Mesenchymal stem cell (in vitro differentiated cells and primary cell): Measurements from ENCODE around the gene CFAP97D1.

Experiments used
- DNase-seq: peaks from one replicate; pipeline ENCODE4 v3.0.0-alpha.2; 2013
- H2AFZ ChIP-seq: one replicate; pipeline ENCODE4 v1.6.1; 2013; ENCODE audit warnings: low read depth, mild to moderate bottlenecking, control low read depth, inconsistent platforms, low read length, moderate library complexity
- H2AK5ac ChIP-seq: 2 replicates; pipeline ENCODE4 v1.6.1; 2013; ENCODE audit warnings: low read length, moderate library complexity, mild to moderate bottlenecking, inconsistent platforms; ENCODE audit not compliant: severe bottlenecking
- H2BK120ac ChIP-seq: one replicate; pipeline ENCODE4 v1.6.1; 2013; ENCODE audit warnings: low read depth, mild to moderate bottlenecking, inconsistent platforms, low read length, moderate library complexity
- H2BK12ac ChIP-seq, 2 experiments: one replicate each; pipeline ENCODE4 v1.6.1; 2013; ENCODE audit warnings: inconsistent platforms in 2 of 2, low read length in 2 of 2, mild to moderate bottlenecking in 2 of 2, moderate library complexity in 2 of 2, control low read depth in 1 of 2
- H2BK15ac ChIP-seq: one replicate; pipeline ENCODE4 v1.6.1; 2013; ENCODE audit warnings: mild to moderate bottlenecking, low read depth, inconsistent platforms; ENCODE audit not compliant: poor library complexity, severe bottlenecking
- H2BK5ac ChIP-seq: 2 replicates; pipeline ENCODE4 v1.6.1; 2013; ENCODE audit warnings: low read depth, mild to moderate bottlenecking, low read length, control low read depth, inconsistent platforms; ENCODE audit not compliant: poor library complexity, severe bottlenecking
- H3K14ac ChIP-seq, 2 experiments: one replicate each; pipeline ENCODE4 v1.6.1; 2013; ENCODE audit warnings: inconsistent platforms in 2 of 2, low read length in 2 of 2, control low read depth in 1 of 2, mild to moderate bottlenecking in 1 of 2, moderate library complexity in 1 of 2
- H3K18ac ChIP-seq, 2 experiments: one replicate each; pipeline ENCODE4 v1.6.1; 2013; ENCODE audit warnings: inconsistent platforms in 2 of 2, low read length in 2 of 2, control low read depth in 1 of 2, low read depth in 1 of 2, mild to moderate bottlenecking in 1 of 2
- H3K23ac ChIP-seq, 2 experiments: one replicate each; pipeline ENCODE4 v1.6.1; 2013; ENCODE audit warnings: inconsistent platforms in 2 of 2, low read length in 2 of 2, mild to moderate bottlenecking in 2 of 2, moderate library complexity in 2 of 2, control low read depth in 1 of 2
- H3K27ac ChIP-seq: 2 replicates; pipeline ENCODE4 v1.5.1; 2013; ENCODE audit warnings: mild to moderate bottlenecking, moderate library complexity, low read length, control low read depth, inconsistent platforms; ENCODE audit not compliant: poor library complexity, severe bottlenecking
- H3K27me3 ChIP-seq, 2 experiments: 2 replicates each; pipeline versions ENCODE4 v1.6.1 to v1.7.0; 2013; ENCODE audit warnings: low read length in 2 of 2, mild to moderate bottlenecking in 2 of 2, moderate library complexity in 2 of 2, control low read depth in 1 of 2, inconsistent platforms in 1 of 2; ENCODE audit not compliant: control insufficient read depth in 1 of 2, insufficient read depth in 1 of 2
- H3K36me3 ChIP-seq, 2 experiments: 2 replicates each; pipeline versions ENCODE4 v1.6.1 to v1.7.0; 2013; ENCODE audit warnings: low read length in 2 of 2, control low read depth in 1 of 2, inconsistent platforms in 1 of 2, low read depth in 1 of 2, mild to moderate bottlenecking in 1 of 2; ENCODE audit not compliant: insufficient read depth in 2 of 2, control insufficient read depth in 1 of 2
- H3K4ac ChIP-seq, 2 experiments: one replicate each; pipeline ENCODE4 v1.6.1; 2013; ENCODE audit warnings: inconsistent platforms in 2 of 2, low read length in 2 of 2, mild to moderate bottlenecking in 2 of 2, moderate library complexity in 2 of 2, control low read depth in 1 of 2, low read depth in 1 of 2
- H3K4me1 ChIP-seq: 2 replicates; pipeline ENCODE4 v1.6.1; 2013; ENCODE audit warnings: low read depth, low read length, control low read depth; ENCODE audit not compliant: control insufficient read depth, insufficient read depth
- H3K4me2 ChIP-seq: 2 replicates; pipeline ENCODE4 v1.6.1; 2013; ENCODE audit warnings: low read length, mild to moderate bottlenecking, inconsistent platforms; ENCODE audit not compliant: poor library complexity, severe bottlenecking
- H3K4me3 ChIP-seq, 2 experiments: 2 replicates each; pipeline versions ENCODE4 v1.5.1 to v1.7.0; 2013; ENCODE audit warnings: low read length in 2 of 2, mild to moderate bottlenecking in 2 of 2, control low read depth in 1 of 2, low read depth in 1 of 2; ENCODE audit not compliant: insufficient read depth in 1 of 2
- H3K79me1 ChIP-seq: replicated peaks from 2 replicates; pipeline ENCODE4 v1.6.1; 2013; ENCODE audit warnings: mild to moderate bottlenecking, control low read depth, low read length, inconsistent platforms; ENCODE audit not compliant: poor library complexity, severe bottlenecking
- H3K9ac ChIP-seq: 2 replicates; pipeline ENCODE4 v1.7.0; 2013; ENCODE audit warnings: mild to moderate bottlenecking, low read length, moderate library complexity
- H3K9me3 ChIP-seq: 2 replicates; pipeline ENCODE4 v1.7.0; 2013; ENCODE audit warnings: mild to moderate bottlenecking, low read length; ENCODE audit not compliant: control insufficient read depth
- H4K8ac ChIP-seq: one replicate; pipeline ENCODE4 v1.6.1; 2013; ENCODE audit warnings: inconsistent platforms, mild to moderate bottlenecking, low read length, moderate library complexity
- H4K91ac ChIP-seq: one replicate; pipeline ENCODE4 v1.6.1; 2013; ENCODE audit warnings: mild to moderate bottlenecking, low read length, inconsistent platforms
- WGBS: methylation state at CpG from one replicate; pipeline ENCODE4 v1.1.7; 2013; ENCODE audit warnings: mixed read lengths; 5-methylcytosine and 5-hydroxymethylcytosine counted together

CFAP97D1 gene

GRCh38 chr17:43767053-43767712, 13.1 kb upstream of the CFAP97D1 start:
- Histone ChIP-seq H2AK5ac (no peak overlapping the region), H3K23ac (no peak overlapping the region), H2BK12ac (no peak overlapping the region), H2BK120ac (no peak overlapping the region), H3K9me3 (no peaks in the 10 kb centered on the region), H4K8ac (peak overlapping the region; percentile 7), H3K9ac (no peak overlapping the region), H3K27me3 (no peaks in the 10 kb centered on the region), H3K14ac (no peak overlapping the region), H3K36me3 (peaks cover 38 to 52% of the 10 kb centered on the region in 2 experiments), H2AFZ (no peak overlapping the region), H3K4me2 (no peak overlapping the region), H2BK15ac (no peak overlapping the region), H3K18ac (no peak overlapping the region), H4K91ac (no peak overlapping the region), H3K4me1 (peaks cover 1% of the 10 kb centered on the region), H3K4me3 (no peak overlapping the region), H3K79me1 (peaks cover 5% of the 10 kb centered on the region), H3K27ac (no peak overlapping the region), H2BK5ac (no peak overlapping the region), H3K4ac (no peak overlapping the region)
- 88% methylated on average over 6 of the region's 6 CpGs for WGBS
- DNase-seq: no peak

GRCh38 chr17:43767713-43768059, 12.5 kb upstream of the CFAP97D1 start:
- no peak overlapping the region for H3K23ac ChIP-seq
- H3K9me3 ChIP-seq: no peaks in the 10 kb centered on the region
- 95% methylated on average over 1 of the region's 5 CpGs for WGBS
- no peak overlapping the region for H3K18ac ChIP-seq
- H2AFZ ChIP-seq: no peak overlapping the region
- peaks cover 3% of the 10 kb centered on the region for H3K4me1 ChIP-seq
- no peak overlapping the region for H3K9ac ChIP-seq
- no peak overlapping the region for H2BK12ac ChIP-seq
- H2BK15ac ChIP-seq: no peak overlapping the region
- H3K14ac ChIP-seq: no peak overlapping the region
- no peak overlapping the region for H3K4me3 ChIP-seq
- DNase-seq: no peak
- H3K27ac ChIP-seq: no peak overlapping the region
- no peak overlapping the region for H4K8ac ChIP-seq
- peaks cover 10% of the 10 kb centered on the region for H3K79me1 ChIP-seq
- H3K4ac ChIP-seq: no peak overlapping the region
- no peaks in the 10 kb centered on the region for H3K27me3 ChIP-seq
- H3K4me2 ChIP-seq: no peak overlapping the region
- no peak overlapping the region for H2AK5ac ChIP-seq
- peaks cover 43 to 57% of the 10 kb centered on the region in 2 experiments for H3K36me3 ChIP-seq
- H2BK5ac ChIP-seq: no peak overlapping the region
- no peak overlapping the region for H2BK120ac ChIP-seq
- H4K91ac ChIP-seq: no peak overlapping the region

DNA sequence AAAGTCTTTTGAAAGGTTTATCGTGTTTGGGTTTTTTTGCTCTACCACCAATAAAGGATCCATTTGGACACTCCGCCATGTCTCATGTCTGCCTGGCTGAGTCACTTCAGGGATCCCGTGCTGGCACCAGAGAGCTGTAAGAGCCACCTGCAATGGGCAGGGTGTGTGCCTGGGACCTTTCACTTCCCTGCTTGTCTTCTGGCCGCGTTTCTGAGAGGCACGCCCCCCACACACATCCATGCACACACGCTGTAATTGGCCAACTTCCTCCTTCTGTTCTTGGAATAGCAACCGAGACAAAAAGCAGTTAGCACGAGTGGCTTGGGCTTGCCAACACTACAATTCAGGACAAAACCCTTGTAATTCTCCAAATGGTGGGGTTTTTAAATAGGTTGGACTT, 11.9 kb upstream of the CFAP97D1 start:
- no peaks in the 10 kb centered on the region for H3K9me3 ChIP-seq
- no peak overlapping the region for H2BK12ac ChIP-seq
- no peaks in the 10 kb centered on the region for H3K27me3 ChIP-seq
- H3K4me2 ChIP-seq: no peak overlapping the region
- no peak overlapping the region for H4K8ac ChIP-seq
- no peak overlapping the region for H2BK120ac ChIP-seq
- H3K9ac ChIP-seq: no peak overlapping the region
- 99% methylated on average over 9 of the region's 9 CpGs for WGBS
- H3K18ac ChIP-seq: no peak overlapping the region
- no peak overlapping the region for H2BK15ac ChIP-seq
- H3K23ac ChIP-seq: no peak overlapping the region
- H2AK5ac ChIP-seq: no peak overlapping the region
- peaks cover 17% of the 10 kb centered on the region for H3K79me1 ChIP-seq
- no peak for DNase-seq
- H2AFZ ChIP-seq: no peak overlapping the region
- no peak overlapping the region for H4K91ac ChIP-seq
- H3K4ac ChIP-seq: no peak overlapping the region
- peaks cover 50 to 64% of the 10 kb centered on the region in 2 experiments for H3K36me3 ChIP-seq
- H3K27ac ChIP-seq: no peak overlapping the region
- H2BK5ac ChIP-seq: no peak overlapping the region
- no peak overlapping the region for H3K14ac ChIP-seq
- H3K4me1 ChIP-seq: peaks cover 3% of the 10 kb centered on the region
- H3K4me3 ChIP-seq: no peak overlapping the region

GRCh38 chr17:43768943-43769342, 11.3 kb upstream of the CFAP97D1 start:
- H3K9ac ChIP-seq: no peak overlapping the region
- no peak overlapping the region for H3K18ac ChIP-seq
- peaks cover 3% of the 10 kb centered on the region for H3K4me1 ChIP-seq
- no peak overlapping the region for H2BK12ac ChIP-seq
- no peak overlapping the region for H2BK15ac ChIP-seq
- no peak overlapping the region for H3K4me2 ChIP-seq
- WGBS: 95% methylated on average over 7 of the region's 7 CpGs
- H3K9me3 ChIP-seq: no peaks in the 10 kb centered on the region
- H2AFZ ChIP-seq: no peak overlapping the region
- no peaks in the 10 kb centered on the region for H3K27me3 ChIP-seq
- H2BK5ac ChIP-seq: no peak overlapping the region
- DNase-seq: no peak
- no peak overlapping the region for H3K4me3 ChIP-seq
- no peak overlapping the region for H3K27ac ChIP-seq
- peaks cover 20% of the 10 kb centered on the region for H3K79me1 ChIP-seq
- no peak overlapping the region for H3K4ac ChIP-seq
- no peak overlapping the region for H3K14ac ChIP-seq
- no peak overlapping the region for H3K23ac ChIP-seq
- no peak overlapping the region for H4K91ac ChIP-seq
- H4K8ac ChIP-seq: no peak overlapping the region
- peaks cover 55 to 68% of the 10 kb centered on the region in 2 experiments for H3K36me3 ChIP-seq
- H2BK120ac ChIP-seq: no peak overlapping the region
- no peak overlapping the region for H2AK5ac ChIP-seq
